H9 (cell line): ENCODE measurements around the gene CASP8. TPM values are rescaled to one million over a fixed set of nuclear protein-coding genes. Genes with fewer than 3 reads are reported as not detected.

Experiments
- DNase-seq: peaks from one replicate; pipeline ENCODE4 v3.0.0-alpha.2; 2017
- H2AFZ ChIP-seq: one replicate; pipeline ENCODE4 v1.6.1; 2013; ENCODE audit warnings: mild to moderate bottlenecking, low read length, control low read depth, moderate library complexity
- H2AK5ac ChIP-seq: 2 replicates; pipeline ENCODE4 v1.6.1; 2013; ENCODE audit warnings: low read length, control low read depth, mixed read lengths; ENCODE audit not compliant: insufficient read length
- H2BK120ac ChIP-seq: one replicate; pipeline ENCODE4 v1.6.1; 2013; ENCODE audit warnings: low read depth, mild to moderate bottlenecking, low read length, control low read depth, inconsistent platforms; ENCODE audit not compliant: poor library complexity, severe bottlenecking
- H2BK12ac ChIP-seq: 2 replicates; pipeline ENCODE4 v1.6.1; 2013; ENCODE audit warnings: low read length, control low read depth, mixed read lengths, low read depth; ENCODE audit not compliant: insufficient read length
- H2BK15ac ChIP-seq: 2 replicates; pipeline ENCODE4 v1.6.1; 2013; ENCODE audit warnings: low read depth, low read length, control low read depth
- H2BK20ac ChIP-seq: one replicate; pipeline ENCODE4 v1.6.1; 2013; ENCODE audit warnings: low read depth, mild to moderate bottlenecking, low read length, control low read depth, inconsistent platforms; ENCODE audit not compliant: poor library complexity, severe bottlenecking
- H2BK5ac ChIP-seq: 2 replicates; pipeline ENCODE4 v1.6.1; 2013; ENCODE audit warnings: low read length, control low read depth, mixed read lengths; ENCODE audit not compliant: insufficient read length
- H3K14ac ChIP-seq: 2 replicates; pipeline ENCODE4 v1.6.1; 2013; ENCODE audit warnings: low read length, control low read depth; ENCODE audit not compliant: insufficient read depth
- H3K18ac ChIP-seq: 2 replicates; pipeline ENCODE4 v1.6.1; 2013; ENCODE audit warnings: low read depth, mild to moderate bottlenecking, mixed read lengths, low read length, control low read depth; ENCODE audit not compliant: insufficient read length
- H3K23ac ChIP-seq: 2 replicates; pipeline ENCODE4 v1.6.1; 2013; ENCODE audit warnings: low read length, control low read depth, mixed read lengths, low read depth; ENCODE audit not compliant: insufficient read length
- H3K23me2 ChIP-seq: 2 replicates; pipeline ENCODE4 v1.6.1; 2013; ENCODE audit warnings: low read depth, mild to moderate bottlenecking, mixed read lengths, low read length, control low read depth; ENCODE audit not compliant: insufficient read length, poor library complexity, severe bottlenecking
- H3K27ac ChIP-seq: 2 replicates; pipeline ENCODE4 v1.5.1; 2013; ENCODE audit warnings: low read length, control low read depth, mixed read lengths, low read depth; ENCODE audit not compliant: insufficient read length
- H3K27me3 ChIP-seq: 2 replicates; pipeline ENCODE4 v1.6.1; 2013; ENCODE audit warnings: low read length, control low read depth, inconsistent platforms; ENCODE audit not compliant: insufficient read depth
- H3K4ac ChIP-seq: 2 replicates; pipeline ENCODE4 v1.6.1; 2013; ENCODE audit warnings: low read depth, mild to moderate bottlenecking, control low read depth, inconsistent platforms, low read length, moderate library complexity
- H3K4me1 ChIP-seq: 2 replicates; pipeline ENCODE4 v1.6.1; 2013; ENCODE audit warnings: low read length, control low read depth, inconsistent platforms; ENCODE audit not compliant: insufficient read depth
- H3K4me2 ChIP-seq: 2 replicates; pipeline ENCODE4 v1.6.1; 2013; ENCODE audit warnings: low read length, control low read depth, mixed read lengths; ENCODE audit not compliant: insufficient read length, insufficient read depth
- H3K56ac ChIP-seq: 2 replicates; pipeline ENCODE4 v1.6.1; 2013; ENCODE audit warnings: low read depth, mild to moderate bottlenecking, mixed read lengths, low read length, control low read depth; ENCODE audit not compliant: insufficient read length
- H3K79me1 ChIP-seq: 2 replicates; pipeline ENCODE4 v1.6.1; 2013; ENCODE audit warnings: low read depth, mild to moderate bottlenecking, moderate library complexity, low read length, control low read depth, inconsistent platforms; ENCODE audit not compliant: insufficient read depth, poor library complexity, severe bottlenecking
- H3K79me2 ChIP-seq: 2 replicates; pipeline ENCODE4 v1.6.1; 2013; ENCODE audit warnings: low read length, control low read depth, inconsistent platforms; ENCODE audit not compliant: insufficient read depth
- H3K9ac ChIP-seq: 2 replicates; pipeline ENCODE4 v1.6.1; 2013; ENCODE audit warnings: low read length, control low read depth, mixed read lengths; ENCODE audit not compliant: insufficient read length; ENCODE audit errors: extremely low read depth
- H3K9me3 ChIP-seq: one replicate; pipeline ENCODE4 v1.6.1; 2013; ENCODE audit warnings: low read depth, low read length, inconsistent platforms; ENCODE audit not compliant: control insufficient read depth
- H3T11ph ChIP-seq: one replicate; pipeline ENCODE4 v1.6.1; 2013; ENCODE audit warnings: mild to moderate bottlenecking, low read length, control low read depth, inconsistent platforms
- H4K20me1 ChIP-seq: one replicate; pipeline ENCODE4 v1.6.1; 2013; ENCODE audit not compliant: control insufficient read depth, insufficient read length, insufficient read depth
- H4K5ac ChIP-seq: 2 replicates; pipeline ENCODE4 v1.6.1; 2013; ENCODE audit warnings: low read depth, mild to moderate bottlenecking, mixed read lengths, low read length, control low read depth; ENCODE audit not compliant: insufficient read length
- H4K8ac ChIP-seq: replicated peaks from 2 replicates; pipeline ENCODE4 v1.6.1; 2013; ENCODE audit warnings: low read length, control low read depth, mixed read lengths, low read depth; ENCODE audit not compliant: insufficient read length
- H4K91ac ChIP-seq: 2 replicates; pipeline ENCODE4 v1.6.1; 2013; ENCODE audit warnings: low read depth, mild to moderate bottlenecking, moderate library complexity, mixed read lengths, low read length, control low read depth; ENCODE audit not compliant: insufficient read length
- H3K27ac Mint-ChIP-seq, 3 experiments: 2 replicates in 2 of 3; 3 replicates in 1 of 3; pipeline ENCODE4 v1.8.0; 2020 to 2021; ENCODE audit warnings: mixed read lengths in 3 of 3, mild to moderate bottlenecking in 1 of 3, moderate library complexity in 1 of 3
- H3K27me3 Mint-ChIP-seq: 2 replicates; pipeline ENCODE4 v1.8.0; 2021; ENCODE audit warnings: low read depth, mild to moderate bottlenecking, moderate library complexity, mixed read lengths
- H3K36me3 Mint-ChIP-seq, 3 experiments: 2 replicates in 2 of 3; 3 replicates in 1 of 3; pipeline ENCODE4 v1.8.0; 2020 to 2021; ENCODE audit warnings: low read depth in 3 of 3, mixed read lengths in 3 of 3; ENCODE audit not compliant: insufficient read depth in 1 of 3
- H3K4me1 Mint-ChIP-seq, 2 experiments: 2 replicates each; pipeline ENCODE4 v1.8.0; 2020; ENCODE audit warnings: mixed read lengths in 2 of 2
- H3K4me3 Mint-ChIP-seq, 2 experiments: 2 replicates in 1 of 2; 3 replicates in 1 of 2; pipeline ENCODE4 v1.8.0; 2020 to 2021; ENCODE audit warnings: mild to moderate bottlenecking in 2 of 2, mixed read lengths in 2 of 2, moderate library complexity in 1 of 2
- H3K9me3 Mint-ChIP-seq, 2 experiments: 2 replicates in 1 of 2; 3 replicates in 1 of 2; pipeline ENCODE4 v1.8.0; 2020; ENCODE audit warnings: mild to moderate bottlenecking in 2 of 2, mixed read lengths in 2 of 2, moderate library complexity in 1 of 2
- CTCF ChIP-seq: fragments of 200-600 bp; sonication (generic); conservative IDR thresholded peaks from 3 replicates; pipeline ENCODE4 v1.8.0; 2021; ENCODE audit warnings: antibody characterized with exemption, mild to moderate bottlenecking
- WGBS: extraction: QIAGEN DNeasy Blood & Tissue Kit; methylation state at CpG from one replicate; pipeline ENCODE4 v1.1.7; 2013; ENCODE audit warnings: missing lambda C conversion rate, low lambda C conversion rate, mixed read lengths; ENCODE audit not compliant: insufficient read length; ENCODE audit errors: extremely low coverage; 5-methylcytosine and 5-hydroxymethylcytosine counted together
- total RNA-seq: library from RNA; stranded (reverse); gene quantifications from 2 replicates; pipeline ENCODE4 v1.2.1, GENCODE V29; 2021

The CASP8 gene
- total RNA-seq, 1 experiment from 2014 or later: 10.0 TPM

- Mint-ChIP-seq H3K27ac (no peak overlapping the region; a peak in 1 of 7 replicates), H3K27me3 (no peaks in the 10 kb centered on the region), H3K36me3 (no peaks in the 10 kb centered on the region), H3K4me1 (no peaks in the 10 kb centered on the region), H3K9me3 (peaks cover 0 to 2% of the 10 kb centered on the region in 2 experiments; a peak in 2 of 5 replicates), H3K4me3 (no peak overlapping the region)
- no peak overlapping the region for H2BK12ac ChIP-seq
- H4K8ac ChIP-seq: no peak overlapping the region
- H3K79me1 ChIP-seq: no peaks in the 10 kb centered on the region
- no peak overlapping the region for H2BK120ac ChIP-seq
- no peak overlapping the region for H2BK5ac ChIP-seq
- no peaks in the 10 kb centered on the region for H3K79me2 ChIP-seq
- H2AK5ac ChIP-seq: no peak overlapping the region
- no peaks in the 10 kb centered on the region for H3K23me2 ChIP-seq
- H3K4me1 ChIP-seq: no peaks in the 10 kb centered on the region
- H4K20me1 ChIP-seq: no peaks in the 10 kb centered on the region
- H3K4ac ChIP-seq: no peak overlapping the region
- H2BK15ac ChIP-seq: no peak overlapping the region
- no peak overlapping the region for H3K27ac ChIP-seq
- no peak overlapping the region for H2AFZ ChIP-seq
- H2BK20ac ChIP-seq: no peak overlapping the region
- no peak overlapping the region for H3K14ac ChIP-seq
- no peak for DNase-seq
- TF ChIP-seq CTCF: no peak
- no peak overlapping the region for H3T11ph ChIP-seq
- no peak overlapping the region for H4K5ac ChIP-seq
- H3K23ac ChIP-seq: no peak overlapping the region
- no peak overlapping the region for H4K91ac ChIP-seq
- H3K4me2 ChIP-seq: no peak overlapping the region
- no peak overlapping the region for H3K9ac ChIP-seq
- H3K56ac ChIP-seq: no peak overlapping the region
- no peaks in the 10 kb centered on the region for H3K27me3 ChIP-seq
- no peak overlapping the region for H3K18ac ChIP-seq
- H3K9me3 ChIP-seq: no peaks in the 10 kb centered on the region
- no CpG with 5 or more reads among the region's 1 CpG for WGBS
Measured at GRCh38 chr2:201279079-201279478, 18.7 kb downstream of the CASP8 start.
